Pancreas (tissue), 10 donors: Measurements from ENCODE around the gene CRIP3. TPM values are rescaled to one million over a fixed set of nuclear protein-coding genes. Genes with fewer than 3 reads are reported as not detected.

ENCODE experiments used
- ATAC-seq, 4 donors: fragments of 200-7000 bp; cut with Tn5 transposase; one replicate each; pipeline versions ENCODE4 v1.8.0 to v1.9.1; 2020; ENCODE audit warnings: mild to moderate bottlenecking in 4 of 4, moderate library complexity in 4 of 4
- DNase-seq, 6 donors: peaks; one replicate each; pipeline ENCODE4 v3.0.0-alpha.2; 2020
- FAIRE-seq: peaks from 2 replicates; lab custom pipeline; 2012; peaks lifted over from hg19 to GRCh38; lab: Jason Lieb, UNC
- H3K27ac ChIP-seq, 4 donors: fragments of 200-600 bp; sonication (generic); 1 replicate in 3 of 4; 2 replicates in 1 of 4; pipeline versions ENCODE4 v1.5.0 to v1.8.0; 2020
- H3K27me3 ChIP-seq, 4 donors: fragments of 200-600 bp; one replicate each; pipeline ENCODE4 v1.8.0; 2021
- H3K36me3 ChIP-seq, 3 donors: fragments of 200-600 bp; sonication (generic) in 1 of 3; one replicate each; pipeline versions ENCODE4 v1.5.0 to v1.8.0; 2020 to 2021
- H3K4me1 ChIP-seq, 3 donors: fragments of 200-600 bp; one replicate each; pipeline ENCODE4 v1.8.0; 2021
- H3K4me3 ChIP-seq, 4 donors: fragments of 200-600 bp; sonication (generic) in 2 of 4; one replicate each; pipeline versions ENCODE4 v1.5.0 to v1.8.0; 2020 to 2021
- H3K9me3 ChIP-seq, 4 donors: fragments of 200-600 bp; one replicate each; pipeline ENCODE4 v1.8.0; 2021
- WGBS, 2 donors: extraction: QIAGEN DNeasy Blood & Tissue Kit; methylation state at CpG; one replicate each; pipeline ENCODE4 v1.1.7; 2013; 5-methylcytosine and 5-hydroxymethylcytosine counted together
- intact Hi-C, 3 donors: fragments of 100-400 bp; cut with DNase I; formaldehyde crosslinking; loops; one replicate each; pipeline versions ENCODE4 v1.11.1 to v1.14.2; 2022
- polyA plus RNA-seq, 2 donors: library from polyadenylated mRNA; stranded (reverse); fragments of 200-250 nt; gene quantifications; one replicate each; pipeline ENCODE4 v1.2.3, GENCODE V29; 2013
- total RNA-seq, 6 donors: library from RNA; stranded (reverse); fragmentation: NEBNext Ultra II Directional in 4 of 6; extraction: Animal tissue kit (Norgen Biotek cat#: 25700) in 4 of 6; gene quantifications; one replicate each; pipeline versions ENCODE4 v1.2.1 to v1.2.4, GENCODE V29; 2021 to 2023
- TF ChIP-seq, protein P1 (sequence below), 4 donors: fragments of 200-600 bp; sonication (generic) in 3 of 4; IDR thresholded peaks; one replicate each; pipeline versions ENCODE4 v1.5.0 to v1.8.0; 2021; ENCODE audit warnings: antibody characterized with exemption in 4 of 4
- donor health status: healthy with polysubstance abuse.
- donor health status: DM: no; HTN: no; CAD: no; lungs with moderate emphysema.
- donor health status: DM: no; HTN: no; CAD: no.
- donor health status: control.
- donor health status: control.
- donor health status: Bipolar disorder and iron deficiency.
- donor health status: DM: yes; HTN: yes; CAD: no.
- donor health status: DM: no; HTN: no; CAD: no.
- donor health status: DM: no; HTN: no; CAD: no.
- donor health status: DM: yes; HTN: yes; CAD: no.

CRIP3 gene
- total and polyA plus RNA-seq, 8 donors: 0.46 to 9.7 (median 2.0) TPM

DNA sequence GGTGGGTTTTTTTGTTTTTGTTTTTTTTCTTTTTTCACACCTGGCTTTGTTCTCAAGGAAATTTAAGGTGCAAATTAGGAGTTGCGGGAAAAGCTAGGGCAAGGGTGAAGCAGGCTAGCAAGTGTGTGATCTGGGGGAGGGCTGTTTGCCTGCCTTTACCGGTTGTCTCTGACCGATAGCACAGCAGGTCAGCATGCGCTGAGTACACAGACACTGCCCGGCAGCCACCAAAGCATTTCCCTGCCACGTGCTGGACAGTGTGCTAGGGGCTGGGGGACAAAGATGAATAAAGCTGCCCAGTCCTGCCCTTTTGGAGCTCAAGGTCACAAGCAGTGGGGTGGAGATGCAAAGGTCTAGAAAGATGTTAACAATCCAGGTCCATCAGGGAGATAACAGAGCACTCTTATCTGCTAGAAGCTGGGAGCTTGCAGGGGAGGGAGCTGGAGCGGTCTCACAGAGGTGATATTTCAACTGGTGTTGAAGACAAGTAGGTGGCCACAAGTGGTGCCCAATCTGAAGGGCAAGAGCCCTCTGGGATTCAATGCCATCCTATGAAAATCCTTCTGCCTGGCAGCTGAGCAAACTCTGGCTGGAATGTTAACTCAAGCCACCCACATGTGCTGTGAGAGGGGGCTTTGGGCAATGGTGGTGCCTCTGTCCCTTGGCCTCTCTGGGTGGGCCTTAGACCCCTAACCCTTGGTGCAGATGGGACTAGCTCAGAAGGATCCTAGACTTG is 40.8 kb downstream of the CRIP3 start:
- Histone ChIP-seq H3K9me3 (no peaks in the 10 kb centered on the region), H3K36me3 (no peaks in the 10 kb centered on the region), H3K27me3 (no peaks in the 10 kb centered on the region), H3K4me1 (peaks cover 7 to 31% (median 16%) of the 10 kb centered on the region in 3 donors), H3K4me3 (no peak overlapping the region), H3K27ac (peak overlapping the region in 3 of 4 donors; percentile 11 to 87 (median 84))
- TF ChIP-seq, protein P1, sequence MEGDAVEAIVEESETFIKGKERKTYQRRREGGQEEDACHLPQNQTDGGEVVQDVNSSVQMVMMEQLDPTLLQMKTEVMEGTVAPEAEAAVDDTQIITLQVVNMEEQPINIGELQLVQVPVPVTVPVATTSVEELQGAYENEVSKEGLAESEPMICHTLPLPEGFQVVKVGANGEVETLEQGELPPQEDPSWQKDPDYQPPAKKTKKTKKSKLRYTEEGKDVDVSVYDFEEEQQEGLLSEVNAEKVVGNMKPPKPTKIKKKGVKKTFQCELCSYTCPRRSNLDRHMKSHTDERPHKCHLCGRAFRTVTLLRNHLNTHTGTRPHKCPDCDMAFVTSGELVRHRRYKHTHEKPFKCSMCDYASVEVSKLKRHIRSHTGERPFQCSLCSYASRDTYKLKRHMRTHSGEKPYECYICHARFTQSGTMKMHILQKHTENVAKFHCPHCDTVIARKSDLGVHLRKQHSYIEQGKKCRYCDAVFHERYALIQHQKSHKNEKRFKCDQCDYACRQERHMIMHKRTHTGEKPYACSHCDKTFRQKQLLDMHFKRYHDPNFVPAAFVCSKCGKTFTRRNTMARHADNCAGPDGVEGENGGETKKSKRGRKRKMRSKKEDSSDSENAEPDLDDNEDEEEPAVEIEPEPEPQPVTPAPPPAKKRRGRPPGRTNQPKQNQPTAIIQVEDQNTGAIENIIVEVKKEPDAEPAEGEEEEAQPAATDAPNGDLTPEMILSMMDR (IDR thresholded peaks at IDR 0.05): no peak
- no peak for FAIRE-seq
- 28 to 29% methylated on average over 7 of the region's 7 CpGs for WGBS, 2 donors
- peak in 2 of 6 donors; percentile 65 to 85 for DNase-seq
- intact Hi-C loops: no loop called here
- ATAC-seq: peak; percentile 35 to 78 (median 68)

DNA sequence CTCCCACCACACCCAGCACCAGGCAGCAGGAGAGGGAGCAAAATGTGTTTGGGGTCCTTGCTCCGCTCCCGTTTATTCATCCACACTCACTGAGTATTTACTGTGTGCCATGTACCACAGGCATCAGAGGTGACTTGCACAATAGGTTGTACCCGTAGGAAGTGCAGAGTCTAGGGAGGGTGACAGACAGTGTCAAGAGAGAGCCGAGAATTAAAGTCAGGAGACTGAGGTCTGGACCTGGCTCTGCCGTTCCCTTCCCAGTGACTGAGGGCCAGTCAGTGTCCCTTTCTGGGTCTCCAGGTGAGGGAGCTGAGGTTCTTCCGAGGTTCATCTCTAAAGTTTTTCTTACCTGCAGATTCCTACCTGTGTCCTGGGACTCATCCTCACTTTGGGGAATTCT is 43.1 kb downstream of the CRIP3 start:
- TF ChIP-seq, protein P1 (IDR thresholded peaks at IDR 0.05): no peak
- no peak overlapping the region for H3K4me3 ChIP-seq
- H3K9me3 ChIP-seq: no peaks in the 10 kb centered on the region
- FAIRE-seq (no peak), DNase-seq (no peak), ATAC-seq (no peak)
- H3K27ac ChIP-seq: no peak overlapping the region
- H3K4me1 ChIP-seq: peaks cover 7 to 31% (median 16%) of the 10 kb centered on the region in 3 donors
- H3K36me3 ChIP-seq: no peaks in the 10 kb centered on the region
- intact Hi-C loops: no loop called here
- WGBS, 2 donors: 88 to 90% methylated on average over 6 of the region's 6 CpGs
- no peaks in the 10 kb centered on the region for H3K27me3 ChIP-seq

DNA sequence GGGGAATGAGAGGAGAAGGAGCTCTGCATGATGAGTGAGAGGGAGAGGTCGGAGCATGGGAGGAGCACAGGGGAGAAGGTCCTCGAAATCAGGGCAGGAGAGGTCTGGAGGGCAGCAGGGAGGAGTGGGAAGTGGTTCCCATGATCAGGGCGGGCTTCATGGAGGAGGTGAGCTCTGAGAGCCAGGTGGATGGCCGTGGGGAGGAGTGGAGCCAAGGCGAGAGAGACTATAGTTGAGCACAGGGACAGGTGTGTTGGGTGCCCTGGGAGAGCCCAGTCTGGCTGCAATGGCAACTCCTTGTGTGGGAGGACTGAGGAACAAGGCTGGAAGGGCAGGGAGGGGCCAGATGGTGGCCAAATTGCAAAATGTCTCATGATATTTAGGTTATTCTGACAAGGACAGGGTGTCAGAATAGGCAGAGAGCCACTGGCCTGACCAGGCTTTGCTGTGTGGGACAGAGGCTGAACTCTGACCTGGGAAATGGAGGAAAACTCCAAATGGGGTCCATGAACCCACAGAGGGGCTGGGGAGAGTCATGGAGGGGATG is 44.0 kb downstream of the CRIP3 start:
- intact Hi-C loops: loop anchor here in 1 of 3 donors (5.0 kb wide), 1 partner anchor 93 kb away; no protein-coding TSS in a partner anchor
- ATAC-seq: no peak
- 74 to 87% methylated on average over 5 of the region's 5 CpGs for WGBS, 2 donors
- Histone ChIP-seq H3K4me3 (no peak overlapping the region), H3K27me3 (no peaks in the 10 kb centered on the region), H3K4me1 (peaks cover 5 to 29% (median 16%) of the 10 kb centered on the region in 3 donors), H3K36me3 (no peaks in the 10 kb centered on the region), H3K9me3 (no peaks in the 10 kb centered on the region), H3K27ac (no peak overlapping the region)
- TF ChIP-seq, protein P1 (IDR thresholded peaks at IDR 0.05): no peak
- DNase-seq: peak in 1 of 6 donors; percentile 6
- FAIRE-seq: no peak

DNA sequence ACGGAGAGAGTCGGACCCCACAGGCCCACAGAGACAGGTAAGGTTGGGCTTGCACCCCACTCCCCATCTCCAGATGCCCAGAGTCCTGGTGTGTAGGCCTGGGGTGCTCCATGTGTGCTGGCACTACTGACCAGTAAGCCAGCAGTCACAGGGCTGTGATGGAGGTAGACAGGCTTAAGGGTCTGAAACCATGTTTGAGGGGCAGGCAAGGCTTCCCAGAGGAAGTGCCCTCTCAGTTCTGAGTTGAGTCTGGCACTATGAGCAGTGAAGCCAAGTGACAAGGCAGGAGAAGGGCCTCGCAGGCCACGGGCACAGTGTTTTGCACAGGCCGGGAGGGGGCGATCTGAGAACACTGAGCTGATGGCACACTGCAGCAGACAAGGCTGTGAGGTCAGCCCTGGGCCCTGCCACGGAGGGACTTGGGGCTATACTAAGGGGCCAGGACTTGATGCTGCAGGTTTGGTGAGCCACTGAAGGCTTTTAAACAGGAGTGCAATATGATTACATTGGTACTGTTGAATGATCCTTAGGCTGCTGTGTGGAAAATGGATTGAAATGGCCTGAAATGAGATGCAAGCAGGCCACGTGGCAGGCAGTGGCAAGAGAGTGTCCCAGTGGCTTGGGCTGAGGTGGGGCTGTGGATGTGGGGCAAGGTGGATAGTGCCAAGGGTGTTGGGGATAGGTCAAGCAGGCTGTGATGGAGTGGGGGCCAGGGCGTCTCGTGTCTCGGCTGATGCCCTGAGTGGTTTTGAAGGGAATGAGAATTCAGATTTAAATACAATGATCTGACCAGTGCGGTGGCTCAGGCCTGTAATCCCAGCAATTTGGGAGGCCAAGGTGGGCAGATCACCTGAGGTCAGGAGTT is 45.1 kb downstream of the CRIP3 start:
- Histone ChIP-seq H3K4me3 (no peak overlapping the region), H3K27ac (no peak overlapping the region), H3K36me3 (no peaks in the 10 kb centered on the region), H3K27me3 (no peaks in the 10 kb centered on the region), H3K4me1 (peaks cover 0 to 18% (median 10%) of the 10 kb centered on the region in 3 donors), H3K9me3 (no peaks in the 10 kb centered on the region)
- intact Hi-C loops: loop anchor here in 1 of 3 donors (5.0 kb wide), 1 partner anchor 94 kb away; no protein-coding TSS in a partner anchor
- peak; percentile 72 to 92 (median 82) for DNase-seq
- 45 to 48% methylated on average over 12 of the region's 12 CpGs for WGBS, 2 donors
- peak; percentile 69 to 89 (median 84) for ATAC-seq
- TF ChIP-seq, protein P1 (IDR thresholded peaks at IDR 0.05): peak; percentile 52 to 80 (median 64)
- FAIRE-seq: no peak
